Suprapubic skin (tissue), 4 donors: Measurements from ENCODE around the gene KCNG2.

ENCODE experiments used
- POLR2A ChIP-seq, 2 donors: fragments of 450-650 bp; IDR thresholded peaks; one replicate each; pipeline ENCODE4 v1.6.1; 2017; ENCODE audit warnings: antibody characterized with exemption in 2 of 2, mild to moderate bottlenecking in 2 of 2, moderate library complexity in 2 of 2
- POLR2AphosphoS5 ChIP-seq, 3 donors: sonication (generic); formaldehyde crosslinking; IDR thresholded peaks; one replicate each; pipeline ENCODE4 v1.6.1; 2017; ENCODE audit warnings: antibody characterized with exemption in 3 of 3
- TF ChIP-seq, protein P1 (sequence below), 2 donors: fragments of 200-600 bp in 1 of 2; fragments of 450-650 bp in 1 of 2; sonication (generic) in 1 of 2; IDR thresholded peaks; one replicate each; pipeline ENCODE4 v1.5.1; 2016 to 2019; ENCODE audit warnings: antibody characterized with exemption in 2 of 2, mild to moderate bottlenecking in 1 of 2, moderate library complexity in 1 of 2

DNA sequence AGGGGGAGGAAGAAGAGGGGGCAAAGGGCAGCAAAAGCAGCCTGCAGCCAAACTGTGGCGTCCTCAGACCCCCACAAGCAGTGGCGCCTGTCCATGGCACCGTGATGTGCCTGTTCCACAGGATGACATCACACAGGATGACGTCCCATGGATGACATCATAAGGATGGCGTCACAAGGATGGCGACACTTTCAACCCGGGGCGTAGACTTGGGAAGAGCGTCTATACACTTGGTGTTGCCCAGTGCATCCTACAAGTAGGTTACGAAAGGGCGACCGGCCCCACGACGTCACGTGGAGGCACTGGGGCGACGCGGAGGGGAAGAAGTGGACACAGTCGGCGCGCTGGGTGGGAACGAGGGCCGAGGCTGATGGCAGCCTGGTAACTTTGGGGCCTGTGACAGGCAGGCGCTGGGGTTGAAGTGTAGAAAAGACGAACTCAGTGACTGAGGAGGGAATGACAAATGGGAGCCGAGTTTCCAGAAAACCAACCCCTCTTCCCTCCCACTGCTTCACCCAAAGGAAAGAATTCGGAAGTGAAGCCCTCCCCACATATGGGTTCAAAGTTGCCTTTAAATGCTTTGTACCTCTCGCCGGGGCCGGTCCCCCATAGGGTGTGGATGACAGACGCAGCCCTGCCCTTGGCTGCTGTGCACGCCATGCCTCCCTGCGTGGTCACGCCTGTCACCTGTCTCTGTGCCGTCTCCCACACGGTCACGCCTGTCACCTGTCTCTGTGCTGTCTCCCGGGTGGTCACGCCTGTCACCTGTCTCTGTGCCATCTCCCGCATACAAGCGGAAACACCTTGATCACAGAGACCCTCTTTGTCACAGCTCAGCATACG, 13.4 kb upstream of the KCNG2 start:
- TF ChIP-seq, protein P1, sequence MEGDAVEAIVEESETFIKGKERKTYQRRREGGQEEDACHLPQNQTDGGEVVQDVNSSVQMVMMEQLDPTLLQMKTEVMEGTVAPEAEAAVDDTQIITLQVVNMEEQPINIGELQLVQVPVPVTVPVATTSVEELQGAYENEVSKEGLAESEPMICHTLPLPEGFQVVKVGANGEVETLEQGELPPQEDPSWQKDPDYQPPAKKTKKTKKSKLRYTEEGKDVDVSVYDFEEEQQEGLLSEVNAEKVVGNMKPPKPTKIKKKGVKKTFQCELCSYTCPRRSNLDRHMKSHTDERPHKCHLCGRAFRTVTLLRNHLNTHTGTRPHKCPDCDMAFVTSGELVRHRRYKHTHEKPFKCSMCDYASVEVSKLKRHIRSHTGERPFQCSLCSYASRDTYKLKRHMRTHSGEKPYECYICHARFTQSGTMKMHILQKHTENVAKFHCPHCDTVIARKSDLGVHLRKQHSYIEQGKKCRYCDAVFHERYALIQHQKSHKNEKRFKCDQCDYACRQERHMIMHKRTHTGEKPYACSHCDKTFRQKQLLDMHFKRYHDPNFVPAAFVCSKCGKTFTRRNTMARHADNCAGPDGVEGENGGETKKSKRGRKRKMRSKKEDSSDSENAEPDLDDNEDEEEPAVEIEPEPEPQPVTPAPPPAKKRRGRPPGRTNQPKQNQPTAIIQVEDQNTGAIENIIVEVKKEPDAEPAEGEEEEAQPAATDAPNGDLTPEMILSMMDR (IDR thresholded peaks at IDR 0.05): no peak
- TF ChIP-seq POLR2A (IDR thresholded peaks at IDR 0.05): no peak
- no peak for TF ChIP-seq POLR2AphosphoS5 (IDR thresholded peaks at IDR 0.05)
